ENCODE data around the gene KCNK2. TPM values are rescaled to one million over a fixed set of nuclear protein-coding genes. Genes with fewer than 3 reads are reported as not detected.
A peak's percentile ranks its signal among the peaks of the same experiment; 100 is the strongest.

Gene KCNK2
- total and polyA plus RNA-seq, 5 donors from 2014 or later = not detected

DNA sequence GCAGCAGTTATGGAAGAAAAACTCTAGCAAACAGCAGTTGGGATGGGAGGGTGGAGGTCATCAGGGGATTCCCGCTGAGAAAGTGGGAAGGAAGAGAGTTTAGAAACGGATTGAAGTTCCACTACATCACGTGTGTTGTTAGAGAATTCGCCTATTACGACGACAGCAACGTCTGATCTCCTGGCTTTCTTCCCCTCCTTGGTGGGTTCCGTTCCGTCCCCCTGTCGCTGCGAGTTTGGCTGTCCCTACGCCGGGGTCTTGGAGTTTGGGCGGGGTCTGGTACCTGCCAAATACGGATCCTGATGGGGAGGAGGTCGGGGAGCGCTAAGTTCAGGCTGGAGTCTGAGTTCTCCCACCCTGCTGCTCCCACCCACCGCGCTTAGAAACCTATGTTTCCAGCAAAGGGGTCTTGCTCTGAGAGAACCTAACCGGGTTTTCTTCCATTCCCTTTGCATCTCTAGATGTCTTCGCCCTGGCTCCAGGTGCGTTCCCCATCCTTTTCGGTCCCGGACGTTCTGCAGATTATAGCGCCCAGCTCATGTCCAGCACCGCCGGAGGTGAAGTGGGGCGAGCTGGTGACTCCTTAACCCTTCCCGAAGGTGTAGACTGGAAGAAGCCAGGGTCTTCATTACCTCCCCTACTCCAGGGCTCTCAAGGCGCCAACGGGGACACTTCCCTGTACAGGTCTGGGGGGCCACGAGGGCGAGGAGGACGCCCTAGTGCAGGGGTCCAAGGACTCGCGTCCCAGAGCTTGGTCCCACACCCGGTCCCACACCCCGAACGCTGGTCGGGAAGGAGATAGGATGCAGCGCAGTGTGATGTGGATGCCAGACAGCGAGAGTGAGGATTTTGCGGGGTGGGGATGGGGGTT, 641 bp upstream of the KCNK2 start:
- peaks cover 39% of the 10 kb centered on the region for H3K27me3 Mint-ChIP-seq
- no peak overlapping the region for H3K4me3 Mint-ChIP-seq
- ATAC-seq (ENCODE audit: low read depth in 2 of 2) = no peak

DNA sequence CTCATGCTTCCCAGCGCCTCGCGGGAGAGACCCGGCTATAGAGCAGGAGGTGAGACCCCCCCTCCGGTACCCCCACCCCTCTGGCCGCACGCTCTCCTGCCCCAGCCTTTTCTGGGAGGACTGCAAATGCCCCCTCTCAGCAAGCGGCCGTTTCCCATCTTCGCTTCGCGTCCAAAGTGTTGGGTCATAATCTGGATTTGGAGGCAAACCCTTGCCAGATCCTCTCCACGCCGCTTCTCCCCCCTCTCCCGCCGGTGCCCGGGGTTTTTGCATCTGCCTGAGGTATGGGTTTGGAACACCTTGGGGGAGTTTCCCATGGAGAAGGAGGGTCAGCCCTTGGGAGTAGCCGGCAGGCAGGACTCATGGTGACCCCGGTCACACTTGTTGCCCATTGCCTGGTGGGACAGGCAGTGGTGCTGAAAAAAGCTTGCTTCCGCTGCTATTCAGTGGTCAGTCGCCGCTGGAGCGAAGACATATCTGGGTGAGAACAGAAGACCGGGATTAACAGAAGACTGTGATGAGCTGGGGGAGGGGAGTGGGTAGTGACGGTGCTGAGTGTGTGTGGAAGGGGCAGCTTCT, 935 bp downstream of the KCNK2 start:
- Mint-ChIP-seq H3K4me3 (peak overlapping the region in 1 of 4 donors; percentile 24), H3K36me3 (no peaks in the 10 kb centered on the region), H3K27ac (no peak overlapping the region), H3K4me1 (peaks cover 0 to 3% (median 0%) of the 10 kb centered on the region in 4 donors), H3K9me3 (peaks cover 0 to 3% (median 0%) of the 10 kb centered on the region in 7 donors), H3K27me3 (peaks cover 39% of the 10 kb centered on the region)
- no peaks in the 10 kb centered on the region for H3K9me3 ChIP-seq (ENCODE audit: control insufficient read depth in 2 of 2, low read length in 2 of 2)
- peaks cover 11% of the 10 kb centered on the region for H3K27me3 ChIP-seq (ENCODE audit: control insufficient read depth, insufficient read depth, low read length)
- H3K4me3 ChIP-seq (ENCODE audit: low read depth, low read length) = no peak overlapping the region
- ATAC-seq (ENCODE audit: low read depth in 2 of 2) (no peak), DNase-seq (no peak)
- H3K27ac ChIP-seq (ENCODE audit: insufficient read depth, low read length, poor library complexity, severe bottlenecking) = no peak overlapping the region
- H3K36me3 ChIP-seq (ENCODE audit: control insufficient read depth, insufficient read depth, low read length) = no peaks in the 10 kb centered on the region
- H3K4me1 ChIP-seq (ENCODE audit: control insufficient read depth, insufficient read depth, low read length, poor library complexity, severe bottlenecking) = no peaks in the 10 kb centered on the region

More for the DNA sequence above, 641 bp upstream of the KCNK2 start:
- Histone ChIP-seq H3K36me3 (ENCODE audit: control insufficient read depth, insufficient read depth, low read length) (no peaks in the 10 kb centered on the region), H3K4me1 (ENCODE audit: control insufficient read depth, insufficient read depth, low read length, poor library complexity, severe bottlenecking) (no peaks in the 10 kb centered on the region), H3K9me3 (ENCODE audit: control insufficient read depth in 2 of 2, low read length in 2 of 2) (no peaks in the 10 kb centered on the region), H3K4me3 (ENCODE audit: low read depth, low read length) (no peak overlapping the region), H3K27me3 (ENCODE audit: control insufficient read depth, insufficient read depth, low read length) (peaks cover 11% of the 10 kb centered on the region), H3K27ac (ENCODE audit: insufficient read depth, low read length, poor library complexity, severe bottlenecking) (no peak overlapping the region)
- H3K36me3 Mint-ChIP-seq = no peaks in the 10 kb centered on the region
- no peak for DNase-seq
- peaks cover 0 to 3% (median 0%) of the 10 kb centered on the region in 4 donors for H3K4me1 Mint-ChIP-seq
- peaks cover 0 to 7% (median 0%) of the 10 kb centered on the region in 7 donors for H3K9me3 Mint-ChIP-seq
- H3K27ac Mint-ChIP-seq = no peak overlapping the region

DNA sequence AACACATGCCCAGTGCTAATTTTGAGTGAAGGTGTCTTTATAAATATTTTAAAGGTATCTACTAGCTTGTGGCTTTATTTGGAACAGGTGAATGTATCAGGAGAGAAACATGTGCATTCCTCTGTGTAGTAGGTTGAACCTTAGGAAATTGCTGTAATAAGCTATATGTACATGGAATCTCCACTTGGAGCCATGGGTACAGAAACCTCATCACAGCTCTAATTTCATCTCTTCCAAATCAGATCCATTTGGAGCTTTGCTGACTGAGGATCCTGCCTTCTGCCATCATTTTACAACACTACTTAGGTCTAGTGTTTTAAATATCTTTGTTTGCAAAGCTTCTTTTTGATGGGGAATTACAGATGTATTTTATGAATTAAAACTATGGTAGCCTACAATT, 2.1 kb downstream of the KCNK2 start:
- peaks cover 11% of the 10 kb centered on the region for H3K27me3 ChIP-seq (ENCODE audit: control insufficient read depth, insufficient read depth, low read length)
- DNase-seq = no peak
- H3K27ac ChIP-seq (ENCODE audit: insufficient read depth, low read length, poor library complexity, severe bottlenecking) = no peak overlapping the region
- no peaks in the 10 kb centered on the region for H3K36me3 Mint-ChIP-seq
- peaks cover 39% of the 10 kb centered on the region for H3K27me3 Mint-ChIP-seq
- peaks cover 0 to 3% (median 0%) of the 10 kb centered on the region in 7 donors for H3K9me3 Mint-ChIP-seq
- H3K4me1 Mint-ChIP-seq = peaks cover 0 to 3% (median 0%) of the 10 kb centered on the region in 4 donors
- H3K4me3 ChIP-seq (ENCODE audit: low read depth, low read length) = no peak overlapping the region
- no peak overlapping the region for H3K27ac Mint-ChIP-seq
- H3K9me3 ChIP-seq (ENCODE audit: control insufficient read depth in 2 of 2, low read length in 2 of 2) = no peaks in the 10 kb centered on the region
- H3K4me3 Mint-ChIP-seq = no peak overlapping the region
- no peaks in the 10 kb centered on the region for H3K36me3 ChIP-seq (ENCODE audit: control insufficient read depth, insufficient read depth, low read length)
- no peak for ATAC-seq (ENCODE audit: low read depth in 2 of 2)
- no peaks in the 10 kb centered on the region for H3K4me1 ChIP-seq (ENCODE audit: control insufficient read depth, insufficient read depth, low read length, poor library complexity, severe bottlenecking)

DNA sequence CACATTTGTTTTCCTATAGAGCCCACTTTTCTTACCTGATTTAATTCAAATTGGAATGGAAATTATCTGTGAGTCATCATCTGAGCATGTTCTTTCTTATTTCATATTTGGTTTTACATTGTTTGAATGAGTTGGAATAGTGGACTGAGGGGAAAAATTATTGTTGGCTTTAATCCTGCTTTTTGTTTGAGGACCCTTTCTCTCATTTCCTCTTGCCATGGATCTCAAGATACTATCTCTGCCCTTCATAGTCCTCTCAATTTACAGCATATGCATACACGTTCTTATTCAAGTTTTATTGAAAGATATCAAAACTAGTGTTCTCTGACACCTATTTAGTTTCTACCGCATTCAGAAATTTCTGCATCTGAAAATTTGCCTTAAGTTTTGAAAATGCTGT, 5.1 kb downstream of the KCNK2 start:
- no peak for DNase-seq
- Histone ChIP-seq H3K27me3 (ENCODE audit: control insufficient read depth, insufficient read depth, low read length) (peaks cover 5% of the 10 kb centered on the region), H3K27ac (ENCODE audit: insufficient read depth, low read length, poor library complexity, severe bottlenecking) (no peak overlapping the region), H3K4me3 (ENCODE audit: low read depth, low read length) (no peak overlapping the region), H3K4me1 (ENCODE audit: control insufficient read depth, insufficient read depth, low read length, poor library complexity, severe bottlenecking) (no peaks in the 10 kb centered on the region), H3K9me3 (ENCODE audit: control insufficient read depth in 2 of 2, low read length in 2 of 2) (no peaks in the 10 kb centered on the region), H3K36me3 (ENCODE audit: control insufficient read depth, insufficient read depth, low read length) (no peaks in the 10 kb centered on the region)
- H3K9me3 Mint-ChIP-seq = peaks cover 0 to 6% (median 0%) of the 10 kb centered on the region in 7 donors
- no peaks in the 10 kb centered on the region for H3K36me3 Mint-ChIP-seq
- H3K4me3 Mint-ChIP-seq = no peak overlapping the region
- peaks cover 21% of the 10 kb centered on the region for H3K27me3 Mint-ChIP-seq
- no peak overlapping the region for H3K27ac Mint-ChIP-seq
- no peak for ATAC-seq (ENCODE audit: low read depth in 2 of 2)
- H3K4me1 Mint-ChIP-seq = peaks cover 0 to 3% (median 0%) of the 10 kb centered on the region in 4 donors

DNA sequence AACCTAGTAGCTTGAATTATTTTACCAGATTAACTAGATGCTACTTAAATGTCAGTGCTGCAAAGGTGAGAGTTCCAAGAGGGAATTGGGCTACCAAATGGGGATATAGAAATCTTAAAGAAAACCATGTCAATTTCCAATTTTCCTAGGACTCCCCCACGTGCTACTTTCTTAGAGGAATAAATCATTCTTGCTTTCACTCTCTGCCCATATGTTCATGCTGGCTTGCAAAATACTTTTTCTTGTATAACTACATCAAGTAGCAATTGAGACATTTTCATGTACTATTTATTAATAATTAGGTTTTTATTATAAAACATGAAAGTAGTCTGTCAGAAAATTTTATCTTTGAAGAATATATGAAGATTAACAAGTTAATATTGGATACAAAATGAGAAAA, 11.8 kb downstream of the KCNK2 start:
- no peak for ATAC-seq (ENCODE audit: low read depth in 2 of 2)
- no peak overlapping the region for H3K4me3 ChIP-seq (ENCODE audit: low read depth, low read length)
- H3K27me3 ChIP-seq (ENCODE audit: control insufficient read depth, insufficient read depth, low read length) = no peaks in the 10 kb centered on the region
- no peaks in the 10 kb centered on the region for H3K4me1 ChIP-seq (ENCODE audit: control insufficient read depth, insufficient read depth, low read length, poor library complexity, severe bottlenecking)
- DNase-seq = no peak
- H3K36me3 ChIP-seq (ENCODE audit: control insufficient read depth, insufficient read depth, low read length) = no peaks in the 10 kb centered on the region
- H3K9me3 Mint-ChIP-seq = peaks cover 0 to 6% (median 0%) of the 10 kb centered on the region in 7 donors
- H3K27ac ChIP-seq (ENCODE audit: insufficient read depth, low read length, poor library complexity, severe bottlenecking) = no peak overlapping the region
- H3K4me1 Mint-ChIP-seq = no peaks in the 10 kb centered on the region
- H3K27me3 Mint-ChIP-seq = no peaks in the 10 kb centered on the region
- H3K4me3 Mint-ChIP-seq = no peak overlapping the region
- no peaks in the 10 kb centered on the region for H3K9me3 ChIP-seq (ENCODE audit: control insufficient read depth in 2 of 2, low read length in 2 of 2)
- H3K36me3 Mint-ChIP-seq = no peaks in the 10 kb centered on the region
- H3K27ac Mint-ChIP-seq = no peak overlapping the region

DNA sequence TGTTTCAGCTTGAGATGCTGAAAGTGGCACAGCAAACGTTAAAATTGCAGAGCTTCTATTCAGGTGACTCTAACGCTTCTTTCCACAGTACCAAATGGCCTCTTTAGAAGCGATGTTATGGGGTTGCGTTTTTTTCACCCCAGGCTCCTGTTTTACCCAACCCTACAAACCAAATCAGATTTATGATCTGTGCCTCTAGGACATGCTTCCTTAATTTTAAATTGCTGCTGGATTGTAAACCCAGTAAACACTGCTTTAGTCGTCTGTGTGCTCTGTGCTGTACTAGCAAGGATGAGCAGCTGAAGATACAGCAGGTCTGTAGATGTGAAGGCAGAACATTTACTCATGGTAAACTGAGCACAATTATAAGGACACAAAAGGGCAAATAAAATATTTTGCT, 13.0 kb downstream of the KCNK2 start:
- H3K9me3 ChIP-seq (ENCODE audit: control insufficient read depth in 2 of 2, low read length in 2 of 2) = no peaks in the 10 kb centered on the region
- no peaks in the 10 kb centered on the region for H3K27me3 Mint-ChIP-seq
- no peaks in the 10 kb centered on the region for H3K36me3 Mint-ChIP-seq
- no peaks in the 10 kb centered on the region for H3K36me3 ChIP-seq (ENCODE audit: control insufficient read depth, insufficient read depth, low read length)
- H3K27ac ChIP-seq (ENCODE audit: insufficient read depth, low read length, poor library complexity, severe bottlenecking) = no peak overlapping the region
- no peaks in the 10 kb centered on the region for H3K27me3 ChIP-seq (ENCODE audit: control insufficient read depth, insufficient read depth, low read length)
- H3K4me1 Mint-ChIP-seq = no peaks in the 10 kb centered on the region
- H3K4me3 Mint-ChIP-seq = no peak overlapping the region
- H3K9me3 Mint-ChIP-seq = peaks cover 0 to 6% (median 0%) of the 10 kb centered on the region in 7 donors
- no peaks in the 10 kb centered on the region for H3K4me1 ChIP-seq (ENCODE audit: control insufficient read depth, insufficient read depth, low read length, poor library complexity, severe bottlenecking)
- DNase-seq (no peak), ATAC-seq (ENCODE audit: low read depth in 2 of 2) (no peak)
- H3K27ac Mint-ChIP-seq = no peak overlapping the region
- no peak overlapping the region for H3K4me3 ChIP-seq (ENCODE audit: low read depth, low read length)

DNA sequence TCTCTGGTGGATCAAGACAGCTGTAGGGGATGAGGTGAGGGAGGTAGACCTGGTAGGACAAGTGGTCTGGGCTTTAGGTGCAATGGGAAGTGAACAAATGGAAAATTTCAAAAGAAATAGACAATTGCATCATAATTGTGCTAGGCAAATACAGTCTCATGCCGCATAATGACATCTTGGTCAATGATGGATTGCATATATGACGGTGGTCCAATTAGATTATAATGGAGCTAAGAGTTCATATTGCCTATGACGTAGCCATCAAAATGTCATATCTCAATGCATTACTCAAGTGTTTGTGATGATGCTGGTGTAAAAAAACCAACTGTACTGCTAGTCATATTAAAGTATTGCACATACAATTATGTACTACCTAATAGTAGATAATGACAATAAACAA, 19.0 kb downstream of the KCNK2 start:
- H3K4me1 ChIP-seq (ENCODE audit: control insufficient read depth, insufficient read depth, low read length, poor library complexity, severe bottlenecking) = no peaks in the 10 kb centered on the region
- H3K36me3 ChIP-seq (ENCODE audit: control insufficient read depth, insufficient read depth, low read length) = no peaks in the 10 kb centered on the region
- Mint-ChIP-seq H3K4me3 (no peak overlapping the region), H3K4me1 (no peaks in the 10 kb centered on the region), H3K9me3 (peaks cover 0 to 2% (median 0%) of the 10 kb centered on the region in 7 donors), H3K27ac (no peak overlapping the region), H3K36me3 (no peaks in the 10 kb centered on the region), H3K27me3 (no peaks in the 10 kb centered on the region)
- DNase-seq (no peak), ATAC-seq (ENCODE audit: low read depth in 2 of 2) (no peak)
- no peak overlapping the region for H3K27ac ChIP-seq (ENCODE audit: insufficient read depth, low read length, poor library complexity, severe bottlenecking)
- no peak overlapping the region for H3K4me3 ChIP-seq (ENCODE audit: low read depth, low read length)
- H3K27me3 ChIP-seq (ENCODE audit: control insufficient read depth, insufficient read depth, low read length) = peaks cover 2% of the 10 kb centered on the region
- H3K9me3 ChIP-seq (ENCODE audit: control insufficient read depth in 2 of 2, low read length in 2 of 2) = no peaks in the 10 kb centered on the region
